IMR-90 (cell line): ENCODE results near the gene NUP210.

Experiments
- BHLHE40 ChIP-seq: fragments of 150-350 bp; IDR thresholded peaks from 2 replicates; pipeline ENCODE4 v1.6.1; 2016; ENCODE audit warnings: mild to moderate bottlenecking, low read depth, low read length
- CEBPB ChIP-seq: IDR thresholded peaks from 2 replicates; pipeline ENCODE4 v1.6.1; 2012; ENCODE audit warnings: low read depth, low read length, improper control_type of control experiment
- CHD1 ChIP-seq: IDR thresholded peaks from 2 replicates; pipeline ENCODE4 v1.6.1; 2012; ENCODE audit warnings: low read depth, low read length, improper control_type of control experiment
- CTCF ChIP-seq: conservative IDR thresholded peaks from 2 replicates; pipeline ENCODE4 v1.5.1; 2012; ENCODE audit warnings: mild to moderate bottlenecking, low read depth, low read length, improper control_type of control experiment
- ELK1 ChIP-seq: fragments of 150-350 bp; IDR thresholded peaks from 2 replicates; pipeline ENCODE4 v1.6.1; 2016; ENCODE audit warnings: low read depth, mild to moderate bottlenecking, low read length, moderate library complexity, borderline replicate concordance
- FOS ChIP-seq: fragments of 150-350 bp; IDR thresholded peaks from 2 replicates; pipeline ENCODE4 v1.6.1; 2016; ENCODE audit warnings: low read depth, low read length
- MXI1 ChIP-seq: IDR thresholded peaks from 2 replicates; pipeline ENCODE4 v1.6.1; 2012; ENCODE audit warnings: low read depth, mild to moderate bottlenecking, low read length, moderate library complexity, borderline replicate concordance
- POLR2A ChIP-seq: IDR thresholded peaks from 2 replicates; pipeline ENCODE4 v1.6.1; 2012; ENCODE audit warnings: mild to moderate bottlenecking, low read depth, low read length
- RAD21 ChIP-seq: IDR thresholded peaks from 2 replicates; pipeline ENCODE4 v1.6.1; 2012; ENCODE audit warnings: low read length, improper control_type of control experiment
- RCOR1 ChIP-seq: IDR thresholded peaks from 2 replicates; pipeline ENCODE4 v1.6.1; 2012; ENCODE audit warnings: mild to moderate bottlenecking, low read length, improper control_type of control experiment; ENCODE audit not compliant: insufficient replicate concordance
- USF2 ChIP-seq: fragments of 150-350 bp; IDR thresholded peaks from 2 replicates; pipeline ENCODE4 v1.6.1; 2017; ENCODE audit warnings: mild to moderate bottlenecking, antibody characterized with exemption, low read length, low read depth

GRCh38 chr3:13338996-13339395 is 81.1 kb downstream of the NUP210 start:
- TF ChIP-seq ELK1: no peak
- TF ChIP-seq CTCF: no peak
- no peak for TF ChIP-seq CEBPB
- no peak for TF ChIP-seq RAD21
- TF ChIP-seq USF2: no peak
- TF ChIP-seq POLR2A: no peak
- no peak for TF ChIP-seq RCOR1
- no peak for TF ChIP-seq CHD1
- TF ChIP-seq FOS: no peak
- TF ChIP-seq MXI1: no peak
- TF ChIP-seq BHLHE40: no peak
